ENCODE results near the gene ACTL10. TPM values are rescaled to one million over a fixed set of nuclear protein-coding genes. Genes with fewer than 3 reads are reported as not detected.

The ACTL10 gene
- total and polyA plus RNA-seq, 2 of the 13 experiments (the other 11 are each of a cell fraction or from before 2014, with no cell fraction given) = not detected

GRCh38 chr20:33685328-33686099 lies 18.8 kb downstream of the ACTL10 start:
- H4K20me1 ChIP-seq (ENCODE audit: insufficient read depth, low read length) = no peaks in the 10 kb centered on the region
- in situ Hi-C loops (cut with HindIII; ENCODE audit: extremely low pct_ligation_motif_present, low pct_unique_long_range_greater_than_20kb) = no loop called here
- peak; percentile 65 for ATAC-seq
- CTCF ChIA-PET (ENCODE audit: low intra/inter-chr PET ratio, low total read pairs) = no interaction called here
- no peaks in the 10 kb centered on the region for H3K27me3 ChIP-seq (ENCODE audit: control insufficient read depth in 1 of 2, insufficient read depth in 2 of 2, low read length in 2 of 2)
- H3K36me3 ChIP-seq (replicated peaks in 1 of 2; ENCODE audit: control insufficient read depth in 1 of 2, insufficient read depth in 2 of 2, low read length in 2 of 2) = peaks cover 0 to under 1% of the 10 kb centered on the region in 2 experiments; a peak in 1 of 5 replicates
- H2AFZ ChIP-seq (ENCODE audit: low read length) = peak overlapping the region; percentile 2
- 3% methylated on average over 22 of the region's 53 CpGs for WGBS (ENCODE audit: low lambda C conversion rate)
- H3K79me2 ChIP-seq (ENCODE audit: insufficient read depth, low read length) = peaks cover 21% of the 10 kb centered on the region
- FAIRE-seq = no peak
- peak overlapping the region; percentile 99 for H3K4me2 ChIP-seq (ENCODE audit: low read depth, low read length)
- peak; percentile 71 for DNase-seq (ENCODE audit: low spot score)
- peak overlapping the region; percentile 69 for H3K9ac ChIP-seq (ENCODE audit: insufficient read depth, low read depth, low read length)
- no peaks in the 10 kb centered on the region for H3K9me3 ChIP-seq (ENCODE audit: low read length)
- POLR2A ChIA-PET = interaction anchor here (1.4 to 2.5 kb wide), 3 partner anchors 11 to 46 kb away, joined by 5 to 17 read pairs (median 14); partner anchors contain the start of genes NECAB3 and ZNF341
- TSS peak; percentile 63 for BruUV-seq (replicated peaks)
- peak overlapping the region; percentile 56 for H3K27ac ChIP-seq (ENCODE audit: extremely low read length, insufficient read depth, low read length)
- intact Hi-C loops (cut with micrococcal nuclease; ENCODE audit: unreplicated experiment) = loop anchor here (1.0 to 5.0 kb wide), 4 partner anchors 11 to 127 kb away; partner anchors contain the start of genes CHMP4B and NECAB3
- H3K4me3 ChIP-seq (replicated peaks in 1 of 3; ENCODE audit: insufficient read depth in 1 of 3, low read depth in 2 of 3, low read length in 3 of 3) = peak overlapping the region; percentile 58 to 82 (median 65)
- peaks cover 59% of the 10 kb centered on the region for H3K4me1 ChIP-seq (ENCODE audit: insufficient read depth, low read length)
- TF ChIP-seq RFX1 (IDR thresholded peaks at IDR 0.05) (no peak), ZNF496 (CRISPR knock-in tag; IDR thresholded peaks at IDR 0.05; ENCODE audit: insufficient replicate concordance) (no peak), RFX3 (CRISPR knock-in tag; IDR thresholded peaks at IDR 0.05) (no peak), ZEB1 (IDR thresholded peaks at IDR 0.05; ENCODE audit: insufficient replicate concordance, low read depth) (no peak), POLR2AphosphoS2 (IDR thresholded peaks at IDR 0.05; ENCODE audit: low read depth, low read length) (no peak), ZBTB37 (CRISPR knock-in tag; IDR thresholded peaks at IDR 0.05) (no peak), CBFB (CRISPR knock-in tag; IDR thresholded peaks at IDR 0.05) (no peak), ZNF124 (CRISPR knock-in tag; IDR thresholded peaks at IDR 0.05) (no peak), SRSF1 (optimal IDR thresholded peaks at IDR 0.05; ENCODE audit: low read depth, low read length) (no peak), ZNF737 (CRISPR knock-in tag; IDR thresholded peaks at IDR 0.05; ENCODE audit: borderline replicate concordance) (no peak), TAF1 (CRISPR knock-in tag; IDR thresholded peaks at IDR 0.05) (peak; percentile 20), RARG (CRISPR knock-in tag; IDR thresholded peaks at IDR 0.05; ENCODE audit: low read depth) (no peak), ZNF3 (CRISPR knock-in tag; IDR thresholded peaks at IDR 0.05) (no peak), ZNF776 (CRISPR knock-in tag; IDR thresholded peaks at IDR 0.05) (no peak; the same call in 1 of the 2 replicates), TBX3 (IDR thresholded peaks at IDR 0.05; ENCODE audit: borderline replicate concordance) (no peak), RFXAP (CRISPR knock-in tag; IDR thresholded peaks at IDR 0.05; ENCODE audit: borderline replicate concordance) (peak; percentile 92)
- TF ChIP-seq, protein P1, sequence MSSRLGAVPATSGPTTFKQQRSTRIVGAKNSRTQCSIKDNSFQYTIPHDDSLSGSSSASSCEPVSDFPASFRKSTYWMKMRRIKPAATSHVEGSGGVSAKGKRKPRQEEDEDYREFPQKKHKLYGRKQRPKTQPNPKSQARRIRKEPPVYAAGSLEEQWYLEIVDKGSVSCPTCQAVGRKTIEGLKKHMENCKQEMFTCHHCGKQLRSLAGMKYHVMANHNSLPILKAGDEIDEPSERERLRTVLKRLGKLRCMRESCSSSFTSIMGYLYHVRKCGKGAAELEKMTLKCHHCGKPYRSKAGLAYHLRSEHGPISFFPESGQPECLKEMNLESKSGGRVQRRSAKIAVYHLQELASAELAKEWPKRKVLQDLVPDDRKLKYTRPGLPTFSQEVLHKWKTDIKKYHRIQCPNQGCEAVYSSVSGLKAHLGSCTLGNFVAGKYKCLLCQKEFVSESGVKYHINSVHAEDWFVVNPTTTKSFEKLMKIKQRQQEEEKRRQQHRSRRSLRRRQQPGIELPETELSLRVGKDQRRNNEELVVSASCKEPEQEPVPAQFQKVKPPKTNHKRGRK (CRISPR knock-in tag; IDR thresholded peaks at IDR 0.05) = no peak
- TF ChIP-seq, protein P2, sequence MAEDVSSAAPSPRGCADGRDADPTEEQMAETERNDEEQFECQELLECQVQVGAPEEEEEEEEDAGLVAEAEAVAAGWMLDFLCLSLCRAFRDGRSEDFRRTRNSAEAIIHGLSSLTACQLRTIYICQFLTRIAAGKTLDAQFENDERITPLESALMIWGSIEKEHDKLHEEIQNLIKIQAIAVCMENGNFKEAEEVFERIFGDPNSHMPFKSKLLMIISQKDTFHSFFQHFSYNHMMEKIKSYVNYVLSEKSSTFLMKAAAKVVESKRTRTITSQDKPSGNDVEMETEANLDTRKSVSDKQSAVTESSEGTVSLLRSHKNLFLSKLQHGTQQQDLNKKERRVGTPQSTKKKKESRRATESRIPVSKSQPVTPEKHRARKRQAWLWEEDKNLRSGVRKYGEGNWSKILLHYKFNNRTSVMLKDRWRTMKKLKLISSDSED (CRISPR knock-in tag; IDR thresholded peaks at IDR 0.05) = no peak
- TF ChIP-seq, protein P3, sequence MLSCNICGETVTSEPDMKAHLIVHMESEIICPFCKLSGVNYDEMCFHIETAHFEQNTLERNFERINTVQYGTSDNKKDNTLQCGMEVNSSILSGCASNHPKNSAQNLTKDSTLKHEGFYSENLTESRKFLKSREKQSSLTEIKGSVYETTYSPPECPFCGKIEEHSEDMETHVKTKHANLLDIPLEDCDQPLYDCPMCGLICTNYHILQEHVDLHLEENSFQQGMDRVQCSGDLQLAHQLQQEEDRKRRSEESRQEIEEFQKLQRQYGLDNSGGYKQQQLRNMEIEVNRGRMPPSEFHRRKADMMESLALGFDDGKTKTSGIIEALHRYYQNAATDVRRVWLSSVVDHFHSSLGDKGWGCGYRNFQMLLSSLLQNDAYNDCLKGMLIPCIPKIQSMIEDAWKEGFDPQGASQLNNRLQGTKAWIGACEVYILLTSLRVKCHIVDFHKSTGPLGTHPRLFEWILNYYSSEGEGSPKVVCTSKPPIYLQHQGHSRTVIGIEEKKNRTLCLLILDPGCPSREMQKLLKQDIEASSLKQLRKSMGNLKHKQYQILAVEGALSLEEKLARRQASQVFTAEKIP (CRISPR knock-in tag; IDR thresholded peaks at IDR 0.05; ENCODE audit: borderline replicate concordance) = no peak
